Left colon (tissue), 2 donors: ENCODE measurements around the gene CTNNA1. TPM values are rescaled to one million over a fixed set of nuclear protein-coding genes. Genes with fewer than 3 reads are reported as not detected.
A peak's percentile ranks its signal among the peaks of the same experiment; 100 is the strongest.
"Not testable (repeated sequence)": the region's sequence is repeated elsewhere in the genome, so short reads cannot be mapped to it uniquely, and the experiment has no call there.

Experiments
- ATAC-seq: fragments of 200-7000 bp; cut with Tn5 transposase; one replicate; pipeline ENCODE4 v1.9.1; 2020; ENCODE audit warnings: mild to moderate bottlenecking, moderate library complexity
- DNase-seq, 2 donors: peaks; one replicate each; pipeline ENCODE4 v3.0.0-alpha.2; 2020
- intact Hi-C, 2 donors: fragments of 100-400 bp; cut with DNase I in 1 of 2; cut with micrococcal nuclease in 1 of 2; formaldehyde crosslinking; loops; one replicate each; pipeline versions ENCODE4 v1.11.2 to v1.14.0; 2022; cut with DNase I, micrococcal nuclease
- total RNA-seq, 2 donors: library from RNA; stranded (reverse); fragmentation: NEBNext Ultra II Directional; extraction: Animal tissue kit (Norgen Biotek cat#: 25700); gene quantifications; one replicate each; pipeline ENCODE4 v1.2.1, GENCODE V29; 2021
- donor health status: DM: no; HTN: no; CAD: no.
- donor health status: DM: yes; HTN: yes; CAD: no.

Gene CTNNA1
- total RNA-seq, 2 donors from 2014 or later, result 440 to 447 TPM

GRCh38 chr5:138910546-138911185 lies 157.4 kb downstream of the CTNNA1 start:
- intact Hi-C loops, result no loop called here
- DNase-seq (no peak), ATAC-seq (no peak)

GRCh38 chr5:138911441-138911840 lies 158.2 kb downstream of the CTNNA1 start:
- no peak for ATAC-seq
- no peak for DNase-seq
- intact Hi-C loops, result no loop called here

- ATAC-seq (no peak), DNase-seq (no peak)
- intact Hi-C loops, result no loop called here
These were observed 158.9 kb downstream of the CTNNA1 start for GRCh38 chr5:138912093-138912492.

GRCh38 chr5:138913773-138914172 lies 160.5 kb downstream of the CTNNA1 start:
- ATAC-seq (no peak), DNase-seq (no peak)
- intact Hi-C loops, result no loop called here

GRCh38 chr5:138914338-138914737 lies 161.1 kb downstream of the CTNNA1 start:
- DNase-seq (no peak), ATAC-seq (no peak)
- intact Hi-C loops, result no loop called here

- intact Hi-C loops, result no loop called here
- ATAC-seq (no peak), DNase-seq (no peak)
These were observed 165.5 kb downstream of the CTNNA1 start for GRCh38 chr5:138918686-138919085.

GRCh38 chr5:138920181-138920580 lies 167.0 kb downstream of the CTNNA1 start:
- ATAC-seq (no peak), DNase-seq (no peak)
- intact Hi-C loops, result no loop called here

GRCh38 chr5:138921362-138921761 lies 168.1 kb downstream of the CTNNA1 start:
- DNase-seq, intact Hi-C loops, ATAC-seq: not testable (repeated sequence)

- DNase-seq (no peak), ATAC-seq (no peak)
- intact Hi-C loops, result no loop called here
These were observed 169.3 kb downstream of the CTNNA1 start for GRCh38 chr5:138922494-138922893.

GRCh38 chr5:138925090-138925635 lies 171.9 kb downstream of the CTNNA1 start:
- intact Hi-C loops, result no loop called here
- DNase-seq (no peak), ATAC-seq (no peak)

GRCh38 chr5:138926257-138926656 lies 173.0 kb downstream of the CTNNA1 start:
- ATAC-seq (no peak), DNase-seq (no peak)
- intact Hi-C loops, result no loop called here

- intact Hi-C loops, result no loop called here
- no peak for DNase-seq
- peak; percentile 53 for ATAC-seq
These were observed 173.6 kb downstream of the CTNNA1 start for GRCh38 chr5:138926688-138927448.

- intact Hi-C loops, result no loop called here
- DNase-seq (no peak), ATAC-seq (no peak)
These were observed 174.3 kb downstream of the CTNNA1 start for GRCh38 chr5:138927544-138927943.

- peak; percentile 89 for ATAC-seq
- intact Hi-C loops, result no loop called here
- DNase-seq, result peak in 1 of 2 donors; percentile 65
These were observed 174.8 kb downstream of the CTNNA1 start for GRCh38 chr5:138927979-138928378.

GRCh38 chr5:138929571-138929955 lies 176.3 kb downstream of the CTNNA1 start:
- ATAC-seq (no peak), DNase-seq (no peak)
- intact Hi-C loops, result no loop called here

- DNase-seq, result no peak
- intact Hi-C loops, result no loop called here
- no peak for ATAC-seq
These were observed 177.3 kb downstream of the CTNNA1 start for GRCh38 chr5:138930371-138931097.

GRCh38 chr5:138932171-138932810 lies 179.1 kb downstream of the CTNNA1 start:
- intact Hi-C loops, result no loop called here
- ATAC-seq, result no peak
- DNase-seq, result no peak

GRCh38 chr5:138933522-138934290 lies 180.5 kb downstream of the CTNNA1 start:
- DNase-seq (no peak), ATAC-seq (no peak)
- intact Hi-C loops, result no loop called here
